CD1c-positive myeloid dendritic cell (primary cell): ENCODE data around the gene SLC22A7.
"Not testable (repeated sequence)": the region's sequence is repeated elsewhere in the genome, so short reads cannot be mapped to it uniquely, and the experiment has no call there.

Experiments
- DNase-seq: peaks from one replicate; pipeline ENCODE4 v3.0.0-alpha.2; 2016; ENCODE audit errors: extremely low spot score

SLC22A7 gene

GRCh38 chr6:43336382-43336781 lies 38.3 kb downstream of the SLC22A7 start:
- no peak for DNase-seq

- no peak for DNase-seq
Measured at GRCh38 chr6:43338243-43338642, 40.2 kb downstream of the SLC22A7 start.

- DNase-seq = no peak
Measured at GRCh38 chr6:43339168-43339567, 41.1 kb downstream of the SLC22A7 start.

DNA sequence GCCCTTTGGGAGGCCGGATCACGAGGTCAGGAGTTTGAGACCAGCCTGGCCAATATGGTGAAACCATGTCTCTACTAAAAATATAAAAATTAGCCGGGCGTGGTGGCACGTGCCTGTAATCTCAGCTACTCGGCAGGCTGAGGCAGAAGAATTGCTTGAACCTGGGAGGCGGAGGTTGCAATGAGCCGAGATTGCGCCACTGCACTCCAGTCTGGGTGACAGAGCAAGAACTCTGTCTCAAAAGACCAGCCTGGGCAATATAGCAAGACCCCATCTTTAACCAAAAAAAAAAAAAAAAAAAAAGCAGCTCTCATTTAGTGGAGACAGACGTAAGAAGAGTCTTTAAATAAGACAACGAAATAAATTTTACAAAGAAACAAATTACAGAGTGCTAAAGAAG lies 48.2 kb downstream of the SLC22A7 start:
- not testable (repeated sequence) for DNase-seq

DNA sequence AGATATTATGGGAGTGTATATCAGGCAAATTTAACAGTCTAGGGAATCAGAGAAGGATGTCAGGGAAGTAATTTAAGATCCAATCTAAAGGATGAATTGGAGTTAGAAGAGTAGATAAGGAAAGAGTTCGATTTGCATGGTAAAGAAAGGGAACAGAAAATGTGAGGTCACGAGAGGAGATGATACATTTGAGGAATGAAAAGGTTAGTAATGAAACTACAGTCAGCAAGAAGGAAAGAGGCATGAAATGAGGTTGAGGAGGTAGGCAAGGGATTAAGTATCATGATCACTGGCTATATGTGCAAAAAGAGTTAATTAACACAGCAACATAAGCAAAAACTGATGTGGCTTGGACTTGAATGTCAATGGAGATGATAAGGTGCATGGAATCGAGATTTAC lies 49.0 kb downstream of the SLC22A7 start:
- no peak for DNase-seq

- DNase-seq = no peak
Measured at GRCh38 chr6:43347444-43347843, 49.4 kb downstream of the SLC22A7 start.

- DNase-seq = not testable (repeated sequence)
Measured at GRCh38 chr6:43351951-43352350, 53.9 kb downstream of the SLC22A7 start.
